Fibroblast of the aortic adventitia (primary cell): ENCODE results near the gene LRMDA. TPM values are rescaled to one million over a fixed set of nuclear protein-coding genes. Genes with fewer than 3 reads are reported as not detected.
A peak's percentile ranks its signal among the peaks of the same experiment; 100 is the strongest.

Experiments
- DNase-seq: peaks from one replicate; pipeline ENCODE4 v3.0.0-alpha.2; 2010; ENCODE audit warnings: low read depth
- H3K4me3 ChIP-seq: 2 replicates; pipeline ENCODE4 v1.5.1; 2011; ENCODE audit warnings: low read depth, mild to moderate bottlenecking, control low read depth, low read length, moderate library complexity
- total RNA-seq: library from RNA; depleted of rRNA; stranded (reverse); fragments of >200 nt; gene quantifications from 2 replicates; pipeline ENCODE4 v1.2.3, GENCODE V29; 2012; ENCODE audit warnings: low replicate concordance
- TF ChIP-seq, protein P1 (sequence below): IDR thresholded peaks from 2 replicates; pipeline ENCODE4 v1.5.1; 2011; ENCODE audit warnings: mild to moderate bottlenecking, low read length, control low read depth, inconsistent platforms; ENCODE audit not compliant: insufficient read depth

The LRMDA gene
- total RNA-seq, 1 donor: 6.3 TPM

DNA sequence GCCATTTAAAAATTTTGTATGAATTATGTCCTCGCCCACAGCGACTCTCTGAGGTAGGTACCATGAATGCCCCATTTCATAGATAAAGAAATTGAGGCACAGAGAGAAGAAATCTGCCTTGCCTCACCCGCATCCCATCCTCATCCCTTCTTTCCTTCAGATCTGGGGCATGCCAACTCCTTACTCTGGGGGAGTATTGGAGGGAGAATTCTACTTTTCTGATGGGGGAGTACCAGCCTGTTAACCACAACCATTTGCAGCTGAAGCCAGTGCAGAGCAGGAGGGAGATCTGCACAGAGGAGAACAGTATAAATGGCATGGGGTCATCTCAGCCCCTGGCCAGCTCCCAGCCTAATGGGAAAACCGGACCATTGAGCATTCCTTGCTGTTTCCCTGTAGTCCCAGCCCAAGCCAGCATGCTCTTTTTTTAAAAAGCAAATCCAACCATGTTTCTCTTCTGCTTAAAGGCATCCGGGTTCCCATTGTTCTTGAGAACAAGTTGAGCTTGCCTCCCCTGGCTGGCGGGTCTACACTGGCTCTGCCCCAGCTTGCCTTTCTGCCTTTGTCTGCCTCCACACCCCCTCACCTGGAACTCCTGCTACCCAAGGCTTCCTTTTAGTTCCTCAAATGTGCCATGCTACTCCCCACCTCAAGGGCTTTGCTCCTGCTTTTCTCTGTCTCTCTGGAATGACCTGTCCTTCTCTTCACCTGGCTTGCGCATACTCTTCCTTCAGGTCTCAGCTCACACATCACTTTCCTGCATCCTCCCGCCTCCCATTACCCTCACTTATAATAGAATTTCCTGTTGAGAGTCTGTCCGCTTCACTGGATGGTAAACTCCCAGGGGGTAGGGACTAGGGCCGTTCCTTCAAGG is 21.1 kb upstream of the LRMDA start:
- no peak overlapping the region for H3K4me3 ChIP-seq
- DNase-seq: peak; percentile 12
- TF ChIP-seq, protein P1, sequence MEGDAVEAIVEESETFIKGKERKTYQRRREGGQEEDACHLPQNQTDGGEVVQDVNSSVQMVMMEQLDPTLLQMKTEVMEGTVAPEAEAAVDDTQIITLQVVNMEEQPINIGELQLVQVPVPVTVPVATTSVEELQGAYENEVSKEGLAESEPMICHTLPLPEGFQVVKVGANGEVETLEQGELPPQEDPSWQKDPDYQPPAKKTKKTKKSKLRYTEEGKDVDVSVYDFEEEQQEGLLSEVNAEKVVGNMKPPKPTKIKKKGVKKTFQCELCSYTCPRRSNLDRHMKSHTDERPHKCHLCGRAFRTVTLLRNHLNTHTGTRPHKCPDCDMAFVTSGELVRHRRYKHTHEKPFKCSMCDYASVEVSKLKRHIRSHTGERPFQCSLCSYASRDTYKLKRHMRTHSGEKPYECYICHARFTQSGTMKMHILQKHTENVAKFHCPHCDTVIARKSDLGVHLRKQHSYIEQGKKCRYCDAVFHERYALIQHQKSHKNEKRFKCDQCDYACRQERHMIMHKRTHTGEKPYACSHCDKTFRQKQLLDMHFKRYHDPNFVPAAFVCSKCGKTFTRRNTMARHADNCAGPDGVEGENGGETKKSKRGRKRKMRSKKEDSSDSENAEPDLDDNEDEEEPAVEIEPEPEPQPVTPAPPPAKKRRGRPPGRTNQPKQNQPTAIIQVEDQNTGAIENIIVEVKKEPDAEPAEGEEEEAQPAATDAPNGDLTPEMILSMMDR: peak; percentile 8

DNA sequence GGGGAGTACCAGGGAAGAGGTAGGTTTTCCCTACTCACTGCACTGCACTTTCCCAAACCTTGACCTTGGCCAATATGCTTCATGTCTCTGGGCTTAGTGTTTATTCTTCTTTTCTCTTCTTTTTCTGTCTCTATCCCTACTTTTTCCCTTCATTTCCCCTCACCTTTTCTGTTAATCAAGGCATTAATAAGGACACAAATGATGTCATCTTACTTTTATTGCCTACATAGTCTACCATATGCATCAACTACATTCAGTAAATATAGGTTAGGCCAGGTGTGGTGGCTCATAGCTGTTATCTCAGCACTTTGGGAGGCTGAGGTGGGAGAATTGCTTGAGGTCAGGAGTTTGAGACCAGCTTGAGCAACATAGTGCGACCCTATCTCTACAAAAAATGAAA is 16.9 kb upstream of the LRMDA start:
- H3K4me3 ChIP-seq: no peak overlapping the region
- DNase-seq: no peak
- TF ChIP-seq, protein P1: no peak

DNA sequence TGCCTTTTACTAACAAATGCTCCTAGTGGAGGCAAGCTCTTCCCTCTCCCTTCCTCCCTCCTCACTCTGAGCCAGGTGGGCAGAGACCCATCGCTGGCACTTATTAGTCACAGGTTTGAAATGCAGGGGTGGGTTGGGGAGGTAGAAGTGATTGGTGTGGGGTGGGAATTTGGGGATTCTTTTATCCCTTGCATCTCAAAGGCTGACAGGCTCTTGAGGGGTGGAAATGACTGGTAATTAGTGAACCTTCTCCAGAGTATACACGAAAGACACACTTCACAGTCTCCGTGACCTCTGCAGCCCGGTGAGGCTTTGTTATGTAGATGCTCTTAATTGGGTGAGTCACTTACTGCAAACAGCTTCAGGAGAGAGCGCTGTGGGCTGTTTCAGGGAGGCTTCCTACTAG is 13.9 kb upstream of the LRMDA start:
- DNase-seq: no peak
- TF ChIP-seq, protein P1: no peak
- no peak overlapping the region for H3K4me3 ChIP-seq

DNA sequence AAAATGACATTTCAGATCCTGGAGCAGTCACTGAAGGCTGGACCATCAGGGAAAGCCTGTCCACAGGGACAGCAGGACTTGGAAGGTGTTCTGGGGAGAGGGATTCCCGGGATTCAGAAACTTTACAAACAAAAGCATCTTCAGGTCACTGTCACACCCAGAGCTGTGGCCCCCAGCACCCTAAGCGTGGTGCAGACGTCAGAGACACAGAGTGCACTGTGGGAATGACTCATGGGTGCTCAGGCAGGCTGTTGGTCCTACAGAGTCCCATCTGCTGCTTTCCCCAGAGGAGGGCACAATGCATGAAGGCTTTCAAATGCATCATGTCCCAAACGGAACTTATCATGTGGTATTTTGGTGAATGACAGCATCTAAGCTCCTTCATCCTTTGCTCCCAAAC is 13.1 kb upstream of the LRMDA start:
- DNase-seq: no peak
- H3K4me3 ChIP-seq: no peak overlapping the region
- TF ChIP-seq, protein P1: no peak

DNA sequence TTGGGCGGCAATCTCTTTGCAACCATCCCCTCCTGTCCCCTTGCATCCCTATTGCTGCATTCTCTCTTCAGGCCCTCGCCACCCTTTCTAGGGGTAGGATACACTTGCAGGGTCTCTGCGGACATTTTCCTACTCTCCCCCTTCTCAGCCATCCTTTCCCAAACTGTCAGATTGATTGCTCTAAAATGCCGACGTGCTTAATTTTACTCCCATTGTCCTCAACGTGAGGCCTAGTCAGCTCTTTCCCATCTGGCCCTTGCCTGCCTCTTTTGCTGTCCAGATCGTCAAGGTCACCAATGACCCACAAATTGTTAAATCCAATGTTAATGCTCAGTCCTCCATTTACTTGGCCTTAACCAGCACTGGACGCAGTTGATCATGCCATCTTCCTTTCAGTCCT is 12.7 kb upstream of the LRMDA start:
- DNase-seq: no peak
- TF ChIP-seq, protein P1: no peak
- H3K4me3 ChIP-seq: no peak overlapping the region

DNA sequence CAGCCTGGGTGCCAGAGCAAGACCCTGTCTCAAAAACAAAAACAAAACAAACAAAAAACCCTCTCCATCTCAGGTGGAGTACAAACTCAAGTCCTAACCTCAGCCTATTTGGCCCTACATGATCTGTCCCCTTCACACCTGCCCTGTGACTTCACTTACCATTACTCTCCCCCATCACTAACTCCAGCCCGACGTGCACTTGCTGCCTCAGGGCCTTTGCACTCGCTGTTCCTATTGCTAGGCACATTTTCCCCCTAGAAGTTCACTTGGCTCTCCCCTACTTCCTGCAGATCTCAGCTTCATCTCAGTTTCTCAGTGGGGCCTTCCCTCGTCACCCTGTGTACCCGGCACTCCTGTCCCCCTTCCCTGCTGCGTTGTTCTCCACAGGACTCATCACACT is 8.5 kb upstream of the LRMDA start:
- TF ChIP-seq, protein P1: no peak
- no peak overlapping the region for H3K4me3 ChIP-seq
- no peak for DNase-seq
